Calu3 (cell line): ENCODE data around the gene ARSK. TPM values are rescaled to one million over a fixed set of nuclear protein-coding genes. Genes with fewer than 3 reads are reported as not detected.
A peak's percentile ranks its signal among the peaks of the same experiment; 100 is the strongest.

Source experiments
- BruUV-seq: library from RNA; stranded (reverse); fragments of 400-500 nt; replicated peaks from 2 replicates; lab custom pipeline; 2021; lab: Mats Ljungman, UMichigan
- CTCF ChIA-PET: fragments of 300-600 bp; sonication (Branson Sonifier 250); formaldehyde crosslinking; loops from one replicate; lab custom pipeline; 2022; ENCODE audit warnings: antibody characterized with exemption; lab: Charles Lee
- DNase-seq: peaks from one replicate; pipeline ENCODE4 v3.0.0; 2022
- H3K27ac Mint-ChIP-seq: one replicate; pipeline ENCODE4 v1.8.0; 2022; ENCODE audit warnings: mixed read lengths; ENCODE audit not compliant: unreplicated experiment
- H3K27me3 Mint-ChIP-seq: one replicate; pipeline ENCODE4 v1.8.0; 2022; ENCODE audit warnings: mixed read lengths; ENCODE audit not compliant: unreplicated experiment
- H3K36me3 Mint-ChIP-seq: one replicate; pipeline ENCODE4 v1.8.0; 2022; ENCODE audit warnings: mild to moderate bottlenecking, moderate library complexity, mixed read lengths; ENCODE audit not compliant: insufficient read depth, unreplicated experiment
- H3K4me1 Mint-ChIP-seq: one replicate; pipeline ENCODE4 v1.8.0; 2022; ENCODE audit warnings: mild to moderate bottlenecking, low read depth, mixed read lengths; ENCODE audit not compliant: unreplicated experiment
- H3K4me3 Mint-ChIP-seq: one replicate; pipeline ENCODE4 v1.8.0; 2022; ENCODE audit warnings: mild to moderate bottlenecking, low read depth, moderate library complexity, mixed read lengths; ENCODE audit not compliant: unreplicated experiment
- H3K9me3 Mint-ChIP-seq: one replicate; pipeline ENCODE4 v1.8.0; 2022; ENCODE audit warnings: low read depth, mixed read lengths; ENCODE audit not compliant: unreplicated experiment
- intact Hi-C: fragments of 100-400 bp; cut with micrococcal nuclease; formaldehyde crosslinking; loops from one replicate; pipeline ENCODE4 v1.10.0; 2022; ENCODE audit not compliant: unreplicated experiment
- total RNA-seq: library from RNA; stranded (reverse); gene quantifications from 2 replicates; pipeline ENCODE4 v1.2.3, GENCODE V29; 2022
- TF ChIP-seq, protein P1 (sequence below): fragments of 200-600 bp; IDR thresholded peaks from one replicate; pipeline ENCODE4 v1.8.0; 2022; ENCODE audit warnings: antibody characterized with exemption; ENCODE audit not compliant: unreplicated experiment

Gene ARSK
- total RNA-seq, 1 experiment from 2014 or later = 6.6 TPM

DNA sequence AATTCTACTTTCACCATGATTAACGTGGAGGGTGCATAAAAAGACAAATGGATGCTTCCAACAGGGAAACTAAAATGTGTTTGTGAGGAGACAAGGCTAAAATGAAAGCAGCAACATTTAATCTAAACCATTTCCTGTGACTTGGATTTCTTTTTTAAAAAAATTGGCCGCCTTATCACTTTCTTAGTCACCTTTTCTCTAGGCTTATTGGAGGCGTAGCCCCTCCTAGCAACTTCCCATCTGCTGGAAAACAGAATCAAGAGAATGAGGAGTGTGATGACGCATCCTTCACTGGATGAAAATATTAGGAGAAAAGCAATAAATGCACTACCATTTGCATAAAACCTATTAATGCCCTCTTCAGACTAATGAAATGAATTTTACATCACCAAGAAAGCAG, 64.2 kb downstream of the ARSK start:
- CTCF ChIA-PET = no interaction called here
- no TSS peak for BruUV-seq
- DNase-seq = no peak
- peaks cover 10% of the 10 kb centered on the region for H3K36me3 Mint-ChIP-seq
- H3K4me3 Mint-ChIP-seq = no peak overlapping the region
- peaks cover 27% of the 10 kb centered on the region for H3K27me3 Mint-ChIP-seq
- H3K27ac Mint-ChIP-seq = no peak overlapping the region
- peaks cover 9% of the 10 kb centered on the region for H3K4me1 Mint-ChIP-seq
- TF ChIP-seq, protein P1, sequence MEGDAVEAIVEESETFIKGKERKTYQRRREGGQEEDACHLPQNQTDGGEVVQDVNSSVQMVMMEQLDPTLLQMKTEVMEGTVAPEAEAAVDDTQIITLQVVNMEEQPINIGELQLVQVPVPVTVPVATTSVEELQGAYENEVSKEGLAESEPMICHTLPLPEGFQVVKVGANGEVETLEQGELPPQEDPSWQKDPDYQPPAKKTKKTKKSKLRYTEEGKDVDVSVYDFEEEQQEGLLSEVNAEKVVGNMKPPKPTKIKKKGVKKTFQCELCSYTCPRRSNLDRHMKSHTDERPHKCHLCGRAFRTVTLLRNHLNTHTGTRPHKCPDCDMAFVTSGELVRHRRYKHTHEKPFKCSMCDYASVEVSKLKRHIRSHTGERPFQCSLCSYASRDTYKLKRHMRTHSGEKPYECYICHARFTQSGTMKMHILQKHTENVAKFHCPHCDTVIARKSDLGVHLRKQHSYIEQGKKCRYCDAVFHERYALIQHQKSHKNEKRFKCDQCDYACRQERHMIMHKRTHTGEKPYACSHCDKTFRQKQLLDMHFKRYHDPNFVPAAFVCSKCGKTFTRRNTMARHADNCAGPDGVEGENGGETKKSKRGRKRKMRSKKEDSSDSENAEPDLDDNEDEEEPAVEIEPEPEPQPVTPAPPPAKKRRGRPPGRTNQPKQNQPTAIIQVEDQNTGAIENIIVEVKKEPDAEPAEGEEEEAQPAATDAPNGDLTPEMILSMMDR = no peak
- H3K9me3 Mint-ChIP-seq = no peaks in the 10 kb centered on the region
- intact Hi-C loops = loop anchor here (2.0 kb wide), 1 partner anchor 62 kb away; no protein-coding TSS in a partner anchor

DNA sequence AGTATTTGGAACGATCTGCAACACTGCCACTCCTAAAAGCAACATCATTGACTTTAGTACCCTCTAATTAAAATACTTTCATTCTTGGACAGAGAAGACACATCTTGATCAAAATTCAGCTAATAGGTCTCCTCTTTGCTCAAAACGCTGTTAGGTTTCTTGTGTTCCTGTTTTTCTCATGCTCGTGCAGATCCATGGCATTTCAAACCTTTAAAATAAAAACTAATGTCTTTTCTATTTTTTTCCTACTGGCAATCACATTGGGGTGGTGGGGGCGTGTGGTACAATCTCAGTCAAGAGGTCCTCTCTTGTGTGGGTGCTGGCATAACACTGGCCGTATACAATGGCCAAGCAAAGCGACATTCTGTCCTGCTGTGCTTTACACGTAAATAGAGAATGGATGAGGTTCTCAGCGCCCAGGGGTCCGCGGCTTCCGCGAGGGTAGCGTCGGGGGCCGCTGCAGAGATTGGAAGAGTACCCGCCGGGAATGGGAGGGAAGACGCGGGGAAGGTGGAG, 64.7 kb downstream of the ARSK start:
- peaks cover 10% of the 10 kb centered on the region for H3K36me3 Mint-ChIP-seq
- H3K27ac Mint-ChIP-seq = no peak overlapping the region
- peak overlapping the region; percentile 73 for H3K4me3 Mint-ChIP-seq
- TF ChIP-seq, protein P1 = no peak
- H3K27me3 Mint-ChIP-seq = peaks cover 32% of the 10 kb centered on the region
- DNase-seq = no peak
- CTCF ChIA-PET = no interaction called here
- intact Hi-C loops = loop anchor here (2.0 kb wide), 1 partner anchor 63 kb away; no protein-coding TSS in a partner anchor
- H3K4me1 Mint-ChIP-seq = peaks cover 9% of the 10 kb centered on the region
- no peaks in the 10 kb centered on the region for H3K9me3 Mint-ChIP-seq
- BruUV-seq = no TSS peak

DNA sequence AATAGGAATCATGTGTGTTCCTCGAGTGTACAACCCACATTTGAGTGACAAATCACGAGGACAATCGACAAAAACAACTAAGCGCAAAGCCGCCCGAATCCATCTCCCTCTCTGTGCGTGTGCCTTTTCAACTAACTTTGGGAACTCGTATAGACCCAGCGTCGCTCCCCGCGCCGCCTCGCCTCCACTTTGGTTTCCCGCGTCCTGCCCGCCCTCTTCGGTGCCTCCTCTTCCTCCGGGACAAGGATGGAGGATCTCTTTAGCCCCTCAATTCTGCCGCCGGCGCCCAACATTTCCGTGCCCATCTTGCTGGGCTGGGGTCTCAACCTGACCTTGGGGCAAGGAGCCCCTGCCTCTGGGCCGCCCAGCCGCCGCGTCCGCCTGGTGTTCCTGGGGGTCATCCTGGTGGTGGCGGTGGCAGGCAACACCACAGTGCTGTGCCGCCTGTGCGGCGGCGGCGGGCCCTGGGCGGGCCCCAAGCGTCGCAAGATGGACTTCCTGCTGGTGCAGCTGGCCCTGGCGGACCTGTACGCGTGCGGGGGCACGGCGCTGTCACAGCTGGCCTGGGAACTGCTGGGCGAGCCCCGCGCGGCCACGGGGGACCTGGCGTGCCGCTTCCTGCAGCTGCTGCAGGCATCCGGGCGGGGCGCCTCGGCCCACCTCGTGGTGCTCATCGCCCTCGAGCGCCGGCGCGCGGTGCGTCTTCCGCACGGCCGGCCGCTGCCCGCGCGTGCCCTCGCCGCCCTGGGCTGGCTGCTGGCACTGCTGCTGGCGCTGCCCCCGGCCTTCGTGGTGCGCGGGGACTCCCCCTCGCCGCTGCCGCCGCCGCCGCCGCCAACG, 65.3 kb downstream of the ARSK start, which contains the start of gene GPR150:
TSS of gene GPR150 (plus strand) at position 58 of the 840 bp plus-strand sequence. CDS start at position 247, 189 bp downstream.
- CTCF ChIA-PET = no interaction called here
- no TSS peak for BruUV-seq
- Mint-ChIP-seq H3K27ac (no peak within 1 kb of the TSS), H3K27me3 (peaks cover 35% of the 10 kb centered on the region), H3K36me3 (peaks cover 10% of the 10 kb centered on the region), H3K9me3 (no peaks in the 10 kb centered on the region), H3K4me3 (peak within 1 kb of the TSS; percentile 73), H3K4me1 (peaks cover 9% of the 10 kb centered on the region)
- peak; percentile 64 for DNase-seq
- TF ChIP-seq, protein P1 = no peak
- intact Hi-C loops = no loop called here

DNA sequence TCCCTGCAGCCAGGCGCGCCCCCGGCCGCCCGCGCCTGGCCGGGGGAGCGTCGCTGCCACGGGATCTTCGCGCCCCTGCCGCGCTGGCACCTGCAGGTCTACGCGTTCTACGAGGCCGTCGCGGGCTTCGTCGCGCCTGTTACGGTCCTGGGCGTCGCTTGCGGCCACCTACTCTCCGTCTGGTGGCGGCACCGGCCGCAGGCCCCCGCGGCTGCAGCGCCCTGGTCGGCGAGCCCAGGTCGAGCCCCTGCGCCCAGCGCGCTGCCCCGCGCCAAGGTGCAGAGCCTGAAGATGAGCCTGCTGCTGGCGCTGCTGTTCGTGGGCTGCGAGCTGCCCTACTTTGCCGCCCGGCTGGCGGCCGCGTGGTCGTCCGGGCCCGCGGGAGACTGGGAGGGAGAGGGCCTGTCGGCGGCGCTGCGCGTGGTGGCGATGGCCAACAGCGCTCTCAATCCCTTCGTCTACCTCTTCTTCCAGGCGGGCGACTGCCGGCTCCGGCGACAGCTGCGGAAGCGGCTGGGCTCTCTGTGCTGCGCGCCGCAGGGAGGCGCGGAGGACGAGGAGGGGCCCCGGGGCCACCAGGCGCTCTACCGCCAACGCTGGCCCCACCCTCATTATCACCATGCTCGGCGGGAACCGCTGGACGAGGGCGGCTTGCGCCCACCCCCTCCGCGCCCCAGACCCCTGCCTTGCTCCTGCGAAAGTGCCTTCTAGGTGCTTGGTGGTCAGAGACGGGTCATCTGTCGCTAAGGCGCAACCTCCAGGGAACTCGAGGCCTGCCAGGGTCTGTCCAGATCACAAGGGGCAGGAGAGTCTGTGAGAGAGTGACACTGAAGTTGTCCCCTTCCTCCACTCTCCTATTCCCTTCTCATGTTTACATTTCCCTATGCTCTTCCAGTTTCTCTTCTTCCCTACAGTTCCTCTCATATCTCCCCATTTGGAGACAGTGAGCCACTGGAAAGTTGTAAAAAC, 66.3 kb downstream of the ARSK start:
- no TSS peak for BruUV-seq
- TF ChIP-seq, protein P1 = no peak

More for the DNA sequence above, 66.3 kb downstream of the ARSK start:
- CTCF ChIA-PET = no interaction called here
- peaks cover 35% of the 10 kb centered on the region for H3K27me3 Mint-ChIP-seq
- peak; percentile 50 for DNase-seq
- intact Hi-C loops = no loop called here
- peaks cover 9% of the 10 kb centered on the region for H3K4me1 Mint-ChIP-seq
- H3K36me3 Mint-ChIP-seq = peaks cover 10% of the 10 kb centered on the region
- H3K9me3 Mint-ChIP-seq = no peaks in the 10 kb centered on the region
- H3K4me3 Mint-ChIP-seq = peak overlapping the region; percentile 73
- H3K27ac Mint-ChIP-seq = no peak overlapping the region
